Common myeloid progenitor, CD34-positive (primary cell): Measurements from ENCODE around the gene EFNA4.

Experiments
- CTCF ChIA-PET: fragments of 350-600 bp; sonication (Branson Sonifier 250); formaldehyde crosslinking; loops from one replicate; lab custom pipeline; 2021; ENCODE audit warnings: antibody characterized with exemption; lab: Charles Lee
- POLR2A ChIA-PET: fragments of 350-600 bp; sonication (Branson Sonifier 250); formaldehyde crosslinking; loops from one replicate; lab custom pipeline; 2021; ENCODE audit warnings: antibody characterized with exemption; lab: Charles Lee
- DNase-seq, 3 donors: peaks; one replicate each; pipeline versions ENCODE4 v3.0.0 to v3.0.0-alpha.2; 2013
- H3K27ac ChIP-seq, 2 experiments: 1 replicate in 1 of 2; 2 replicates in 1 of 2; pipeline ENCODE4 v1.7.0; 2013; ENCODE audit warnings: inconsistent platforms in 2 of 2, low read length in 2 of 2, mild to moderate bottlenecking in 2 of 2, low read depth in 1 of 2, moderate library complexity in 1 of 2; ENCODE audit not compliant: severe bottlenecking in 2 of 2, insufficient read depth in 1 of 2, poor library complexity in 1 of 2
- H3K27me3 ChIP-seq, 5 experiments: replicated peaks in 2 of 5; 1 replicate in 3 of 5; 2 replicates in 2 of 5; pipeline versions ENCODE4 v1.6.1 to v1.7.0; 2013; ENCODE audit warnings: low read length in 4 of 5, mild to moderate bottlenecking in 2 of 5, moderate library complexity in 2 of 5, inconsistent platforms in 1 of 5; ENCODE audit not compliant: insufficient read depth in 5 of 5, control insufficient read depth in 4 of 5
- H3K36me3 ChIP-seq, 4 experiments: 1 replicate in 2 of 4; 2 replicates in 2 of 4; pipeline versions ENCODE4 v1.6.1 to v1.7.0; 2013; ENCODE audit warnings: low read length in 3 of 4, control low read depth in 1 of 4, mild to moderate bottlenecking in 1 of 4; ENCODE audit not compliant: control insufficient read depth in 4 of 4, insufficient read depth in 4 of 4
- H3K4me1 ChIP-seq, 4 experiments: 1 replicate in 3 of 4; 2 replicates in 1 of 4; pipeline versions ENCODE4 v1.6.1 to v1.7.1; 2013; ENCODE audit warnings: low read length in 3 of 4, mild to moderate bottlenecking in 3 of 4, control low read depth in 1 of 4, inconsistent platforms in 1 of 4, moderate library complexity in 1 of 4; ENCODE audit not compliant: control insufficient read depth in 4 of 4, insufficient read depth in 4 of 4; ENCODE audit errors: control extremely low read depth in 1 of 4
- H3K4me3 ChIP-seq, 7 experiments: 1 replicate in 4 of 7; 2 replicates in 3 of 7; pipeline versions ENCODE4 v1.5.1 to v1.7.0; 2013; ENCODE audit warnings: mild to moderate bottlenecking in 7 of 7, low read length in 6 of 7, moderate library complexity in 6 of 7, inconsistent platforms in 2 of 7, low read depth in 2 of 7, control low read depth in 1 of 7; ENCODE audit not compliant: insufficient read depth in 4 of 7, control insufficient read depth in 1 of 7; ENCODE audit errors: extremely low read depth in 1 of 7
- H3K9me3 ChIP-seq, 5 experiments: 1 replicate in 4 of 5; 2 replicates in 1 of 5; pipeline versions ENCODE4 v1.6.1 to v1.7.1; 2013; ENCODE audit warnings: low read length in 4 of 5, mild to moderate bottlenecking in 2 of 5, inconsistent platforms in 1 of 5, low read depth in 1 of 5, moderate library complexity in 1 of 5; ENCODE audit not compliant: control insufficient read depth in 4 of 5, insufficient read depth in 2 of 5; ENCODE audit errors: control extremely low read depth in 1 of 5
- WGBS: methylation state at CpG from one replicate; pipeline ENCODE4 v1.1.5; 2013; ENCODE audit not compliant: insufficient coverage; 5-methylcytosine and 5-hydroxymethylcytosine counted together

Gene EFNA4

DNA sequence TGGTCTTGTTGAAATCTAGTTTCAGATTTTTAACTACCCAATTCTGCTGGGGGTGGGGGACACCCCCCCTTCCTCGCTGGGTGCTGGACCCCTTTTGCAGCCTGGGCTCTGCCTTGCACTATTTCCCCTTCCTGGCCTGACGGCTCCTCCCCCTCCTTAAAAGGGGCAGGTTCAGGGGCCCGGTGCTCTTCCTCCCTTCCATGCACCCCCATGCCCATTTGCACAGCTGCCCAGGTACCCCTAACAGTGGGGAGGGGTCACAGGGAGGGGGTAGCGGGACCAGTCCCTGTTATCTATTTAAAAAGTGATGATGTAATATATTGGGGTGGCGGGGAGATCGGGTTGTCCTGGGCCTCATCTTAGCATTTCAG is 45.6 kb upstream of the EFNA4 start:
- peaks cover 0 to 26% (median 2%) of the 10 kb centered on the region in 4 experiments for H3K36me3 ChIP-seq
- H3K4me3 ChIP-seq = peak overlapping the region in 5 of 7 experiments; percentile 26 to 68 (median 60)
- CTCF ChIA-PET = interaction anchor here (1.1 to 12.4 kb wide), 21 partner anchors 8 to 458 kb away, joined by 3 to 233 read pairs (median 5); partner anchors contain the start of genes ADAM15, FLAD1, LENEP and PBXIP1
- WGBS = 0% methylated on average over 2 of the region's 6 CpGs
- POLR2A ChIA-PET = interaction anchor here (1.0 to 1.6 kb wide), 2 partner anchors 27 to 63 kb away, joined by 3 to 6 read pairs; partner anchors contain the start of gene PBXIP1
- no peaks in the 10 kb centered on the region for H3K27me3 ChIP-seq
- DNase-seq = no peak
- no peaks in the 10 kb centered on the region for H3K9me3 ChIP-seq
- peak overlapping the region in 1 of 2 experiments; percentile 68 for H3K27ac ChIP-seq
- H3K4me1 ChIP-seq = peaks cover 0 to 52% (median 43%) of the 10 kb centered on the region in 4 experiments

DNA sequence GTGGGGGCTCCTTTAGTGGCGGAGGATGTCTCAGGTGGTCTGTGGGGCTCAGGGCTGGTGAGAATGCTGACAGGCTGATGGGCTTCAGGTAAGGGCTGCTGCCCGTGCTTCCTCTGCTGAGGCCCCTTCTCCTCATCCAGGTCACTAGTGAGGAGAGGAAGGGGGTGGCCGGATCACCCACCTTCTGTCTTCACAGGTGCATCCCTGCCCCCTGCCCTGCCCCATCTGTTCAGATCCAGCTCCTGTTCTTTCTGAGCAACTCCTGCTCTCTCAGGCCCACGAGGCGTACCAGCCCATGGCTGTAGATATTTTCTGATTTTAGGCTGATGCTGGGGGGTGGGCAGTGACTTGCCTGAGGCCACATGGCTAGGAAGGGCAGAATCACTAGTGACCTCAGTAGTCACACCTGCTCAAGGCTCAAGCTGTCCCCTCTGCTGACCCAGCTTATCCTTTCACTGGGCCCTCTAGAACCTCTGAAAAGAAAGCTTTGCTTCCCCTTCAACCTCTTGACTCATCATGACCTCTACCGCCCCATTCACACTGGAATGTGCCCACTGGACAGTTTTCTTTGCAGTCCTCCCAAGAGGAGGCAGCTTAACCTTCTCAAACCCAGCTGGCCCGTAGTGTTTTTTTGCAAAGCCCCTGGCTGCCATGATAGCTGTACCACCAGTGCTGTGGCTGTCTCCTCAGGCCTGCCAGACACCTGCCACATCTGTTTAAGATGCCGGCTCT is 44.8 kb upstream of the EFNA4 start:
- ChIA-PET POLR2A (interaction anchor here (1.6 kb wide), 1 partner anchor 64 kb away, joined by 6 read pairs; the partner anchor contains the start of gene PBXIP1), CTCF (interaction anchor here (0.7 to 12.4 kb wide), 22 partner anchors 7 to 459 kb away, joined by 3 to 233 read pairs (median 4); partner anchors contain the start of genes FLAD1, LENEP, PBXIP1 and PMVK)
- H3K27ac ChIP-seq = no peak overlapping the region

DNA sequence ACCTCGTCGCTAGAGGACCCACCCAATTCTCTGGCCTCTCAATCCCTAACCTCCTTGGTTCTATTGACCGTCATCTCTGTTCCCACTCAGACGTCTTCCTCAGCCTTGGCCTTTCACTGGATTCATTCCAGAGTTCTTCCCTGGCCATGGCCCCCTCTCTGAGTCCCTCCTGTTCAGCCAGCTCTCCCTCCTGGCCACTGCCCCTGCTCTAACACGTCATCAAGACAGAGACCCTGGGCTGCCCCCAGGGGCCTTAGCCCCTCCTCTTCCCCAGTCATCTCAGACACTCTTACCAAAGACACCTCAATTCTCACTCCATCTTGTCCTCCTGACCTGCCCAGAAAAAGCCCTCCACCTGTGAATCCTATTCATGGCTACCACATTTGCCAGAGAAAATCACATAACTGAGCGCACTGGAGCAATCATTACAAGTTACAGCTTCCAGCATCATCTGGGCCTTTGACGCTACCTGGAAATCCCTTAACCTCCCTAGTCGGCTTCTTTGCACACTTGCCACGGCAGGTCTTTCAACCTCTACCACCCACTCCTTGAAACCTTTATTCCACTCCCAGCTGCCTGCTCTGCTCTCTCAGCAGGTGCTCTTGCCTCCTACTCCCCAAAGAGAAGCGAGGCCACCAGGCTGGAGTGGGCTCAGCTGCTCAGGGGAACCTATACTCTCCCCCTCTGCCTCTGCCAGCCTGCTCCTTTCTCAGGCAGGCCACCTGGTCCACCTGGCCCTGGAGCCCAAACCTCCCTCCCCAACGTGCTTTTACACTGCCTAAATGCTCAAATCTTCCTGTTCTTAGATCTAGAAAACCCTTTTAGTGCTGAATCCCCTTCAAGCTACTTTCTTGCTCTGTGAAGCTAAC is 43.9 kb upstream of the EFNA4 start:
- Histone ChIP-seq H3K27ac (no peak overlapping the region), H3K4me1 (peaks cover 0 to 35% (median 28%) of the 10 kb centered on the region in 4 experiments), H3K27me3 (no peaks in the 10 kb centered on the region), H3K9me3 (no peaks in the 10 kb centered on the region), H3K4me3 (no peak overlapping the region), H3K36me3 (peaks cover 0 to 20% (median 2%) of the 10 kb centered on the region in 4 experiments)
- WGBS = 93% methylated on average over 10 of the region's 11 CpGs
- no peak for DNase-seq
- POLR2A ChIA-PET = no interaction called here
- CTCF ChIA-PET = interaction anchor here (0.7 to 12.4 kb wide), 15 partner anchors 9 to 76 kb away, joined by 3 to 233 read pairs (median 5); partner anchors contain the start of genes LENEP, PBXIP1, PYGO2 and ZBTB7B

More for the DNA sequence above, 44.8 kb upstream of the EFNA4 start:
- WGBS = 93% methylated on average over 3 of the region's 8 CpGs
- Histone ChIP-seq H3K27me3 (no peaks in the 10 kb centered on the region), H3K36me3 (peaks cover 0 to 26% (median 2%) of the 10 kb centered on the region in 4 experiments), H3K4me3 (no peak overlapping the region), H3K4me1 (peaks cover 0 to 44% (median 36%) of the 10 kb centered on the region in 4 experiments), H3K9me3 (no peaks in the 10 kb centered on the region)
- no peak for DNase-seq

DNA sequence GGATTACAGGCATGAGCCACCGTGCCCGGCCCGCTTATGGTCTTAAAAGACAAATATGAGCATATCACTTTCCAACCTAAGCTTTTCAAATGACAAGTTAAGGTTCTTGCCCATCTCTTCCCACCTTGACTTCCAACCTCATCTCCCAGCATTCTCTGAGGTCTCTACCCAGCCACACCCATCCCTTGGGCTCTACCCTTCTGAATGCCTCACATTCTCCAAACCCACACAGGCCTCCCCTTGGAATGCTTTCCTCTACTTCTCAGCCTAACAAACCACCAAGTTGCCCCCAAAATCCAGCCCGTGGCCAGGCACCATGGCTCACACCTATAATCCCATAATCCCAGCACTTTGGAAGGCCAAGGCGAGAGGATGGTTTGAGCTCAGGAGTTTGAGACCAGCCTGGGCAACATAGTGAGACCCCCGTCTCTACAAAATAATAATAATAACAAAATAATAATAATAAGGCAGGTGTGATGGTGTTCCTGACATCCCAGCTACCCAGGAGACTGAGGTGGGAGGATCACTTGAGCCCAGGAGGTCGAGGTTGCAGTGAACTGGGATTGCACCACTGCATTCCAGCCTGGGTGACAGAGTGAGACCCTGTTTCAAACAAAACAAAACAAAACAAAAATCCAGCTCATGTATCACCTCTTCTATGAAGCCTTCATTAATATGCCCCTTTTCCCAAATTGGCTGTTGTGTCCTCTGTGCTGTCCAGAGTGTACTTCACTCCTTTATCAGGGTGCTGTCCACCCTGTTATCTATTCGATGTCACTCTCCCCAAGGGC is 41.2 kb upstream of the EFNA4 start:
- no peaks in the 10 kb centered on the region for H3K27me3 ChIP-seq
- 95% methylated on average over 4 of the region's 8 CpGs for WGBS

DNA sequence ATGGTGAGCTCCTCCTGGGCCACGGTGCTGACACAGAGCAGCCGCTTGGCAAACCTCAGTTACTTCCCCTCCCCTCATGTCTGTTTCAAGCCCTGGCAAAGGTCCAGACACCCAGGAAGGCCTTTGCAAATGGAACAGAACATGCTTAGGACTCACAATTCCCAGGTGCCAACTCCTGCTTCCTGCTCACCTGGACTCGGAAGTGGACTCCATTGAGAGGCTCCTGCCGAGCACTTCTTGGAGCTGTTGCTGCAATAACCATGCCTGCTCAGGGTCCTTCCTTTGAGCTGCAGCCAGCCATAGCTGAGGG is 40.7 kb upstream of the EFNA4 start:
- Histone ChIP-seq H3K36me3 (no peaks in the 10 kb centered on the region), H3K27ac (no peak overlapping the region), H3K4me1 (peaks cover 0 to 8% (median 5%) of the 10 kb centered on the region in 4 experiments), H3K4me3 (no peak overlapping the region), H3K9me3 (no peaks in the 10 kb centered on the region), H3K27me3 (no peaks in the 10 kb centered on the region)
- WGBS = 80% methylated on average over 4 of the region's 4 CpGs
- no peak for DNase-seq
- ChIA-PET CTCF (interaction anchor here (0.9 to 12.4 kb wide), 11 partner anchors 8 to 62 kb away, joined by 3 to 233 read pairs (median 4); partner anchors contain the start of genes LENEP, SHC1 and ZBTB7B), POLR2A (no interaction called here)

More for the DNA sequence above, 41.2 kb upstream of the EFNA4 start:
- POLR2A ChIA-PET = no interaction called here
- no peak overlapping the region for H3K27ac ChIP-seq
- H3K36me3 ChIP-seq = no peaks in the 10 kb centered on the region
- no peak overlapping the region for H3K4me3 ChIP-seq
- H3K9me3 ChIP-seq = no peaks in the 10 kb centered on the region
- peaks cover 0 to 13% (median 10%) of the 10 kb centered on the region in 4 experiments for H3K4me1 ChIP-seq
- DNase-seq = no peak
- CTCF ChIA-PET = interaction anchor here (0.9 to 12.4 kb wide), 12 partner anchors 8 to 63 kb away, joined by 3 to 233 read pairs (median 4); partner anchors contain the start of genes LENEP, SHC1 and ZBTB7B

DNA sequence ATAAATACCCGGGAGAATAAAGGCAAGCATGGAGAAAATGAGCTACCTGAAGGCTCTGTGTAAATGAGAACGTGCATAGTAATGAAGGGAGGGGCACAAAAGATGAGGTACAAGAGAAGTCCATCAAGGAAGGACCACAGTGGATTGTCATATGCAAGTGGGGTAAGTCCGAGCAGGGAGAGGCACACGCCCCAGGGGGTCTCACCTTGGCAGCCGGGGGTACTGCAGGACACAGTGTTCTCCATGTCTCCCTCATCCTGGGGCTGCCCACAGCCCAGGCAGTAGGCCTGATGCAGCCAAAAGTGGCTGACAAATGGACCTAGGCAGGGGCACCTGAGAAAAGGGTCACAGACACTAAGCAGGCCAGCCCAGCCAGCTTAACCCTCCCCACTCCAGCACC is 39.9 kb upstream of the EFNA4 start:
- Histone ChIP-seq H3K4me1 (peaks cover 0 to 4% (median under 1%) of the 10 kb centered on the region in 4 experiments), H3K4me3 (no peak overlapping the region), H3K36me3 (no peaks in the 10 kb centered on the region), H3K9me3 (no peaks in the 10 kb centered on the region), H3K27ac (no peak overlapping the region), H3K27me3 (no peaks in the 10 kb centered on the region)
- no peak for DNase-seq
- ChIA-PET CTCF (interaction anchor here (1.1 to 10.1 kb wide), 5 partner anchors 9 to 62 kb away, joined by 3 to 159 read pairs (median 4); no protein-coding TSS in a partner anchor), POLR2A (no interaction called here)
- 97% methylated on average over 5 of the region's 5 CpGs for whole genome bisulfite sequencing
